K562 (cell line): ENCODE data around the gene KCNJ14. TPM values are rescaled to one million over a fixed set of nuclear protein-coding genes. Genes with fewer than 3 reads are reported as not detected.

Source experiments
- BDP1 ChIP-seq: IDR thresholded peaks from 3 replicates; pipeline ENCODE4 v1.6.1; 2011; ENCODE audit not compliant: insufficient read length, insufficient read depth
- BHLHE40 ChIP-seq: IDR thresholded peaks from 2 replicates; pipeline ENCODE4 v1.6.1; 2011; ENCODE audit warnings: low read length, improper control_type of control experiment
- CEBPZ ChIP-seq: fragments of 150-350 bp; IDR thresholded peaks from 2 replicates; pipeline ENCODE4 v1.6.1; 2014; ENCODE audit warnings: low read depth, mild to moderate bottlenecking, low read length, borderline replicate concordance
- CHAMP1 ChIP-seq: fragments of 450-650 bp; IDR thresholded peaks from 2 replicates; pipeline ENCODE4 v1.6.1; 2016; ENCODE audit warnings: mild to moderate bottlenecking
- ESRRA ChIP-seq: fragments of 450-650 bp; IDR thresholded peaks from 2 replicates; pipeline ENCODE4 v1.6.1; 2014; ENCODE audit warnings: low read depth, mild to moderate bottlenecking, moderate library complexity, borderline replicate concordance
- FOXA1 ChIP-seq: fragments of 450-650 bp; IDR thresholded peaks from 2 replicates; pipeline ENCODE4 v1.6.1; 2016; ENCODE audit warnings: mild to moderate bottlenecking, borderline replicate concordance
- FOXK2 ChIP-seq, 2 experiments: fragments of 450-650 bp; IDR thresholded peaks in 1 of 2; conservative IDR thresholded peaks in 1 of 2; 2 replicates each; pipeline ENCODE4 v1.6.1; 2016; ENCODE audit warnings: low read depth in 2 of 2, mild to moderate bottlenecking in 1 of 2
- HEY1 ChIP-seq: fragments of 250-450 bp; sonication (Bioruptor Pico); IDR thresholded peaks from 2 replicates; pipeline ENCODE4 v1.5.0; 2020; ENCODE audit warnings: mild to moderate bottlenecking, moderate library complexity, borderline replicate concordance
- LARP7 ChIP-seq: fragments of 450-650 bp; IDR thresholded peaks from 2 replicates; pipeline ENCODE4 v1.6.1; 2016
- MEIS2 ChIP-seq: fragments of 450-650 bp; IDR thresholded peaks from 2 replicates; pipeline ENCODE4 v1.6.1; 2014; ENCODE audit warnings: mild to moderate bottlenecking; ENCODE audit not compliant: partially characterized antibody
- NCOA6 ChIP-seq: fragments of 450-650 bp; IDR thresholded peaks from 2 replicates; pipeline ENCODE4 v1.6.1; 2017; ENCODE audit warnings: mild to moderate bottlenecking
- POLR2AphosphoS5 ChIP-seq: IDR thresholded peaks from 2 replicates; pipeline ENCODE4 v1.6.1; 2011; ENCODE audit warnings: mild to moderate bottlenecking, low read depth, low read length, moderate library complexity; ENCODE audit not compliant: control insufficient read depth, insufficient read depth
- RCOR1 ChIP-seq, 2 experiments: IDR thresholded peaks; 2 replicates each; pipeline ENCODE4 v1.6.1; 2012; ENCODE audit warnings: low read depth in 2 of 2, low read length in 2 of 2, borderline replicate concordance in 1 of 2, improper control_type of control experiment in 1 of 2
- RFX5 ChIP-seq: IDR thresholded peaks from 2 replicates; pipeline ENCODE4 v1.6.1; 2011; ENCODE audit warnings: low read depth, mild to moderate bottlenecking, improper control_type of control experiment, low read length
- RUNX1 ChIP-seq: sonication (generic); IDR thresholded peaks from 2 replicates; pipeline ENCODE4 v1.6.1; 2016; ENCODE audit warnings: antibody characterized with exemption, low read depth
- SIN3A ChIP-seq, 2 experiments: fragments of 150-350 bp in 1 of 2; IDR thresholded peaks; 2 replicates each; pipeline ENCODE4 v1.6.1; 2011 to 2016; ENCODE audit warnings: borderline replicate concordance in 2 of 2, low read depth in 2 of 2, low read length in 2 of 2, mild to moderate bottlenecking in 2 of 2, moderate library complexity in 2 of 2; ENCODE audit not compliant: control insufficient read depth in 1 of 2
- SMAD2 ChIP-seq: fragments of 150-350 bp; IDR thresholded peaks from 2 replicates; pipeline ENCODE4 v1.6.1; 2014; ENCODE audit warnings: low read depth, mild to moderate bottlenecking, low read length
- THAP7 ChIP-seq: fragments of 250-450 bp; sonication (Bioruptor Pico); IDR thresholded peaks from 2 replicates; pipeline ENCODE4 v1.5.0; 2021
- U2AF2 ChIP-seq: fragments of 200-400 bp; formaldehyde crosslinking; optimal IDR thresholded peaks from 2 replicates; pipeline ENCODE3; 2017; ENCODE audit warnings: low read depth, mild to moderate bottlenecking, low read length
- ZFP30 ChIP-seq: fragments of 250-450 bp; sonication (Bioruptor Pico); IDR thresholded peaks from 2 replicates; pipeline ENCODE4 v1.8.0; 2022; ENCODE audit warnings: moderate library complexity, mild to moderate bottlenecking, inconsistent platforms, borderline replicate concordance
- ZNF253 ChIP-seq: fragments of 250-450 bp; sonication (Bioruptor Pico); conservative IDR thresholded peaks from 2 replicates; pipeline ENCODE4 v1.6.1; 2021; ENCODE audit warnings: mild to moderate bottlenecking
- ZZZ3 ChIP-seq: fragments of 450-650 bp; IDR thresholded peaks from 2 replicates; pipeline ENCODE4 v1.6.1; 2016; ENCODE audit warnings: antibody characterized with exemption, mild to moderate bottlenecking, moderate library complexity
- polyA plus RNA-seq, 8 experiments: library from polyadenylated mRNA; depleted of rRNA in 4 of 8; stranded (reverse) in 5 of 8; unstranded in 3 of 8; fragments of >200 nt; fragmentation: Nextera tagmentation in 2 of 8; fragmentation: Illumina TruSeq in 1 of 8; extraction: Ambion mirVana in 2 of 8; extraction: Trizol in 1 of 8; gene quantifications; 2 replicates each; pipeline versions ENCODE4 v1.2.1 to v1.2.3, GENCODE V29; 2011 to 2014; ENCODE audit warnings: inconsistent platforms in 1 of 8, missing spikeins in 1 of 8
- total RNA-seq, 7 experiments: library from RNA; depleted of rRNA in 6 of 7; stranded (reverse); fragments of >200 nt in 6 of 7; fragmentation: Illumina TruSeq in 2 of 7; extraction: Trizol in 2 of 7; gene quantifications; 2 replicates each; pipeline versions ENCODE4 v1.2.1 to v1.2.3, GENCODE V29; 2011 to 2021; ENCODE audit warnings: low replicate concordance in 1 of 7

KCNJ14 gene
- total and polyA plus RNA-seq, 9 of the 15 experiments (the other 6 are each of a cell fraction or from before 2014, with no cell fraction given): 0.15 to 1.6 (median 0.49) TPM

- TF ChIP-seq U2AF2: no peak
- TF ChIP-seq ZNF253: no peak
- TF ChIP-seq MEIS2: peak; percentile 97
- no peak for TF ChIP-seq RFX5
- no peak for TF ChIP-seq CHAMP1
- TF ChIP-seq FOXK2 (conservative IDR thresholded peaks at IDR 0.05 in 1 of 2, IDR thresholded peaks at IDR 0.05 in 1 of 2; ENCODE audit: low read depth in 2 of 2): 0 out of 4 replicates have a peak, but pooled peaks of 1 of the 2 experiments have one; percentile 18
- no peak for TF ChIP-seq NCOA6
- no peak for TF ChIP-seq CEBPZ
- TF ChIP-seq ESRRA: peak; percentile 57; the same call in 1 of the 2 replicates
- TF ChIP-seq RUNX1: no peak
- TF ChIP-seq SMAD2: no peak
- no peak for TF ChIP-seq FOXA1
- no peak for TF ChIP-seq THAP7 (CRISPR knock-in tag)
- TF ChIP-seq ZZZ3: no peak
- TF ChIP-seq BHLHE40: 0 out of 2 replicates have a peak, but pooled peaks have one; percentile 4
- no peak for TF ChIP-seq ZFP30 (CRISPR knock-in tag)
- no peak for TF ChIP-seq SIN3A (IDR thresholded peaks at IDR 0.05; ENCODE audit: borderline replicate concordance in 2 of 2, control insufficient read depth in 1 of 2, low read depth in 2 of 2, low read length in 2 of 2)
- TF ChIP-seq BDP1: no peak
- no peak for TF ChIP-seq LARP7
- TF ChIP-seq RCOR1 (IDR thresholded peaks at IDR 0.05; ENCODE audit: borderline replicate concordance in 1 of 2, low read depth in 2 of 2, low read length in 2 of 2): peak in 1 of 2 experiments; percentile 61; a peak in 1 of 4 replicates
- no peak for TF ChIP-seq POLR2AphosphoS5
- TF ChIP-seq HEY1: no peak
Observed at GRCh38 chr19:48418317-48419064, 36.9 kb upstream of the KCNJ14 start (continued).
